C4-2B (cell line): ENCODE measurements around the gene AKR1C3.

ENCODE experiments used
- H3K27ac ChIP-seq: fragments of 450-650 bp; 2 replicates; pipeline ENCODE4 v1.5.1; 2017
- CTCF ChIP-seq: fragments of 450-650 bp; conservative IDR thresholded peaks from 2 replicates; pipeline ENCODE4 v1.5.1; 2017; ENCODE audit warnings: mild to moderate bottlenecking
- ZFX ChIP-seq: fragments of 450-650 bp; IDR thresholded peaks from 2 replicates; pipeline ENCODE4 v1.6.1; 2017

Gene AKR1C3

GRCh38 chr10:5148678-5149032 is 54.4 kb downstream of the AKR1C3 start:
- TF ChIP-seq ZFX: no peak
- TF ChIP-seq CTCF: no peak

GRCh38 chr10:5151076-5151475 is 56.9 kb downstream of the AKR1C3 start:
- TF ChIP-seq ZFX (no peak), CTCF (no peak)
- H3K27ac ChIP-seq: no peak overlapping the region

More at GRCh38 chr10:5148678-5149032, 54.4 kb downstream of the AKR1C3 start:
- no peak overlapping the region for H3K27ac ChIP-seq

GRCh38 chr10:5155951-5156350 is 61.7 kb downstream of the AKR1C3 start:
- no peak for TF ChIP-seq CTCF
- no peak for TF ChIP-seq ZFX
- no peak overlapping the region for H3K27ac ChIP-seq
